ENCODE results near the gene HCFC1R1. TPM values are rescaled to one million over a fixed set of nuclear protein-coding genes. Genes with fewer than 3 reads are reported as not detected.
A peak's percentile ranks its signal among the peaks of the same experiment; 100 is the strongest.

The HCFC1R1 gene
- total RNA-seq, 1 experiment from 2014 or later, result 20.4 TPM

DNA sequence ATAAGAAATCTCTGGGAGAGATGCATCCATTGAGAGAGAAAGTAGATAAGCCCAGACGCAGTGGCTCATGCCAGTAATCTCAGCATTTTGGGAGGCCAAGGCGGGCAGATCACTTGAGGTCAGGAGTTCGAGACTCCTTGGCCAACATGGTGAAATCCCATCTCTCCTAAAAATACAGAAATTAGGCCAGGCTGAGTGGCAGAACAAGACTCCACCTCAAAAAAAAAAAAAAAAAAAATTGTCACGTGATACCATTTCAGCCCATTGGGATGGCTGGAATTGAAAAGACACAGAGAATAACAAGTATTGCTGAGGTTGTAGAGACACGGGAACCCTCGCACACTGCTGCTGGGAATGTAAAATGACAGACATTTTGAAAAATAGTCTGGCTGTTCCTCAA, 38.8 kb upstream of the HCFC1R1 start:
- no TSS peak for BruUV-seq (replicated peaks)
- H3K9me3 Mint-ChIP-seq (ENCODE audit: unreplicated experiment), result no peaks in the 10 kb centered on the region
- peaks cover 11% of the 10 kb centered on the region for H3K4me1 Mint-ChIP-seq (ENCODE audit: insufficient read depth, unreplicated experiment)
- DNase-seq (ENCODE audit: unreplicated experiment), result no peak
- no peak overlapping the region for H3K27ac Mint-ChIP-seq (ENCODE audit: low read depth, unreplicated experiment)
- ChIA-PET CTCF (interaction anchor here (0.9 to 2.8 kb wide), 2 partner anchors 31 to 67 kb away, joined by 3 to 11 read pairs; no protein-coding TSS in a partner anchor), POLR2A (interaction anchor here (1.2 kb wide), 1 partner anchor 72 kb away, joined by 3 read pairs; the partner anchor contains the start of gene ZNF213)
- intact Hi-C loops (cut with micrococcal nuclease), result loop anchor here (5.0 kb wide), 1 partner anchor 105 kb away; no protein-coding TSS in a partner anchor
- H3K27me3 Mint-ChIP-seq (ENCODE audit: insufficient read depth, unreplicated experiment), result no peaks in the 10 kb centered on the region
- TF ChIP-seq, protein P1, sequence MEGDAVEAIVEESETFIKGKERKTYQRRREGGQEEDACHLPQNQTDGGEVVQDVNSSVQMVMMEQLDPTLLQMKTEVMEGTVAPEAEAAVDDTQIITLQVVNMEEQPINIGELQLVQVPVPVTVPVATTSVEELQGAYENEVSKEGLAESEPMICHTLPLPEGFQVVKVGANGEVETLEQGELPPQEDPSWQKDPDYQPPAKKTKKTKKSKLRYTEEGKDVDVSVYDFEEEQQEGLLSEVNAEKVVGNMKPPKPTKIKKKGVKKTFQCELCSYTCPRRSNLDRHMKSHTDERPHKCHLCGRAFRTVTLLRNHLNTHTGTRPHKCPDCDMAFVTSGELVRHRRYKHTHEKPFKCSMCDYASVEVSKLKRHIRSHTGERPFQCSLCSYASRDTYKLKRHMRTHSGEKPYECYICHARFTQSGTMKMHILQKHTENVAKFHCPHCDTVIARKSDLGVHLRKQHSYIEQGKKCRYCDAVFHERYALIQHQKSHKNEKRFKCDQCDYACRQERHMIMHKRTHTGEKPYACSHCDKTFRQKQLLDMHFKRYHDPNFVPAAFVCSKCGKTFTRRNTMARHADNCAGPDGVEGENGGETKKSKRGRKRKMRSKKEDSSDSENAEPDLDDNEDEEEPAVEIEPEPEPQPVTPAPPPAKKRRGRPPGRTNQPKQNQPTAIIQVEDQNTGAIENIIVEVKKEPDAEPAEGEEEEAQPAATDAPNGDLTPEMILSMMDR (IDR thresholded peaks at IDR 0.05; ENCODE audit: unreplicated experiment), result no peak
- H3K36me3 Mint-ChIP-seq (ENCODE audit: insufficient read depth, unreplicated experiment), result no peaks in the 10 kb centered on the region
- no peak overlapping the region for H3K4me3 Mint-ChIP-seq (ENCODE audit: unreplicated experiment)

DNA sequence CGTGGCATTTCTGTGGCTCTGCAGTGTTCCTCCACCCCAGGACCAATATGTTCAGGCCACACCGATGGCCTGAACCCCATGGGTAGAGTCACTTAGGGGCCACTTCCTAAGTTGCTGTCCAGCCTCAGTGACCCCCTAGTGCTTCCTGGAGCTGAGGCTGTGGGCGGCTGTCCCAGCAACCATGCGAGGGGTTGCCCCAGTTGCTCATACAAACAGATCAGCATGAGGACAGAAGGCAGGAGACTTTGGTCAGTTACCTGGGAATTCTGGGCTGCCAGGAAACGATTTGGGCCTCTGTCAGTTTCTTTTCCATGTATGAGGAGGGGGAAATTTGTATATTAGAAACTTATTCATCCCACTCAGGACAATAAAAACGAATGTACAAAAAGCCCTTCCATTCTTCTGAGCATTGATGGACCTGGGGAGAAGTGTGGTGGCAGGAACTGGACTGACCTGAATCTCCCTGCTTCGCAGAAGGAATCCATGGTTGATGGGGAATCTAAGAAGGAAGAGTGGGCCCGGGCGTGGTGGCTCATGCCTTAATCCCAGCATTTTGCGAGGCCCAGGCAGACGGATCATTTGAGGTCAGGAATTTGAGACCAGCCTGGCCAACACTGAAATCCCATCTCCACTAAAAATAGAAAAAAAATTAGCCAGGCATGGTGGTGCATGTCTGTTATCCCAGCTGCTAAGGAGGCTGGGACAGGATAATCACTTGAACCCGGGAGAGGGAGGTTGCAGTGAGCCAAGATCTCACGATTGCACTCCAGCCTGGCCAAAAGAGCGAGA, 36.8 kb upstream of the HCFC1R1 start:
- no peaks in the 10 kb centered on the region for H3K9me3 Mint-ChIP-seq (ENCODE audit: unreplicated experiment)
- no peak overlapping the region for H3K27ac Mint-ChIP-seq (ENCODE audit: low read depth, unreplicated experiment)
- H3K27me3 Mint-ChIP-seq (ENCODE audit: insufficient read depth, unreplicated experiment), result no peaks in the 10 kb centered on the region
- no TSS peak for BruUV-seq (replicated peaks)
- no peak for DNase-seq (ENCODE audit: unreplicated experiment)
- POLR2A ChIA-PET, result interaction anchor here (0.7 to 3.1 kb wide), 5 partner anchors 10 to 74 kb away, joined by 3 to 47 read pairs (median 6); partner anchors contain the start of gene ZNF213
- H3K4me3 Mint-ChIP-seq (ENCODE audit: unreplicated experiment), result no peak overlapping the region
- CTCF ChIA-PET, result interaction anchor here (0.7 to 3.3 kb wide), 10 partner anchors 14 to 650 kb away, joined by 3 to 48 read pairs (median 7); no protein-coding TSS in a partner anchor
- no peaks in the 10 kb centered on the region for H3K36me3 Mint-ChIP-seq (ENCODE audit: insufficient read depth, unreplicated experiment)
- intact Hi-C loops (cut with micrococcal nuclease), result loop anchor here (5.0 kb wide), 1 partner anchor 107 kb away; no protein-coding TSS in a partner anchor
- peaks cover 5% of the 10 kb centered on the region for H3K4me1 Mint-ChIP-seq (ENCODE audit: insufficient read depth, unreplicated experiment)
- TF ChIP-seq, protein P1 (IDR thresholded peaks at IDR 0.05; ENCODE audit: unreplicated experiment), result no peak

DNA sequence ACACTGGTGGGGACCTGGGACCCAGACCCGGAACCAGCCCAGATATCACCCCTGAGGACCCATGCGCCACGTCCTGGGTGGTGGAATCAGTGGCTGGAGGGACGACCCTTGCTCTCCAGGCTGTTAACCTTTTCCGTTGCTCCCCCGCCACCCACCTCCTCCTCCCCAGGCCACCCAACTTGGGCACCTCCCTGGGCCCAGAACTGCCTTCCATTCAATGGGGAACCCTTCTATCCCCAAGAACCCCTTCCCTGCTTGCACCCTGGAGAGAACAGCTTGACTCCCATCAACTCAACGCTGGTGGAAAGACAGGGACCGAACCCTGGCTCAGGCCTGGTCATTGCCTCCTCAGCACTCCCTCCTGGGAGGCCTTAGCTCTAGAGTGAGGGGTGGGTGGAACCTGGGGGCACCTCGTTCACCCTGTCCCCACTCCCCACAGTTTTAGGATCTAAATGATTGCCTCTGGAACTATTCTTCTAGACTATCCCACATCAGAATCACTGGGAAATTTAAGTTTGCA, 36.0 kb upstream of the HCFC1R1 start:
- ChIA-PET POLR2A (interaction anchor here (0.6 to 3.1 kb wide), 10 partner anchors 9 to 91 kb away, joined by 3 to 47 read pairs (median 4); partner anchors contain the start of genes ZNF205 and ZNF213), CTCF (interaction anchor here (0.5 to 3.3 kb wide), 16 partner anchors 13 to 736 kb away, joined by 3 to 48 read pairs (median 5); no protein-coding TSS in a partner anchor)
- TF ChIP-seq, protein P1 (IDR thresholded peaks at IDR 0.05; ENCODE audit: unreplicated experiment), result no peak
- no peaks in the 10 kb centered on the region for H3K27me3 Mint-ChIP-seq (ENCODE audit: insufficient read depth, unreplicated experiment)
- no TSS peak for BruUV-seq (replicated peaks)
- H3K4me3 Mint-ChIP-seq (ENCODE audit: unreplicated experiment), result peak overlapping the region; percentile 78
- no peak for DNase-seq (ENCODE audit: unreplicated experiment)
- no peaks in the 10 kb centered on the region for H3K9me3 Mint-ChIP-seq (ENCODE audit: unreplicated experiment)
- H3K4me1 Mint-ChIP-seq (ENCODE audit: insufficient read depth, unreplicated experiment), result no peaks in the 10 kb centered on the region
- H3K36me3 Mint-ChIP-seq (ENCODE audit: insufficient read depth, unreplicated experiment), result no peaks in the 10 kb centered on the region
- intact Hi-C loops (cut with micrococcal nuclease), result loop anchor here (1.0 to 5.0 kb wide), 3 partner anchors 65 to 108 kb away; no protein-coding TSS in a partner anchor
- peak overlapping the region; percentile 74 for H3K27ac Mint-ChIP-seq (ENCODE audit: low read depth, unreplicated experiment)
